Measurements from ENCODE around the gene NR2E1.
A peak's percentile ranks its signal among the peaks of the same experiment; 100 is the strongest.

The NR2E1 gene

DNA sequence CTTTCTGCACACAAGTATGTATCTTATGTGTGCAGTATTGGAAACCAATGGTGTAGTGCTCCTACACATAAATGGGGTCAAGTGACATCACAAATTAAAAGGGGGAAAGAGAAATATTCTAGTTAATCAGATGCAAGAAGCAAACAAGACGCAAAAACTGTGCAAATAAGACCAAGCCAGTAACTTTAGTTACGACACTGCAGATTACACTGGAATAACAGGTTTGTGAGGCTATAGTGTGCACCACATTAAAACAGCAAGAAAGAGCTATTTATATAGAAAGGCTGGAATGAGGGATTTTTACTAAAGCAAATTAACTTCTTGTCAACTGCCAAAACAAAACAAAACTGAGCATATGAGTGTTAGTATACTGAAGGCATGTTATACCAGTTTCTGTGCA lies 45.8 kb downstream of the NR2E1 start:
- ATAC-seq = no peak

DNA sequence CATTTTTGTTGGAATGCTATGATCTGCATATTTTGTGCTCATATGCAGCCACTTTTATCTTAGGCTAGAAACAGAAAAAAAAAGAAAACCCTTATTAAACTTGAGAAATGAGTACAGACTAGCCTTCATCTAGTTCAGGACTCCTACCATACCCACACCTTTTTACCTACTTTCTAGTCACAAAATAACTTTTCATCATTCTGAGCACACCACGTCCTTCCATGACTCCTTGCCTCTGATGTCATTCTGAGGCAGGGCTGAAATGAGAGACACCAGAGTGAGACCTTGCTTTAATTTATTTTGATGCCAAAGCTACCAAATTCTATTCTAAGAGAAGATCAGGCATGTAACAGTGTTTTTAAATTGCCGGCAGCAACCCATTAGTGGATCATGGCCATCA lies 56.2 kb downstream of the NR2E1 start:
- no peak for ATAC-seq

DNA sequence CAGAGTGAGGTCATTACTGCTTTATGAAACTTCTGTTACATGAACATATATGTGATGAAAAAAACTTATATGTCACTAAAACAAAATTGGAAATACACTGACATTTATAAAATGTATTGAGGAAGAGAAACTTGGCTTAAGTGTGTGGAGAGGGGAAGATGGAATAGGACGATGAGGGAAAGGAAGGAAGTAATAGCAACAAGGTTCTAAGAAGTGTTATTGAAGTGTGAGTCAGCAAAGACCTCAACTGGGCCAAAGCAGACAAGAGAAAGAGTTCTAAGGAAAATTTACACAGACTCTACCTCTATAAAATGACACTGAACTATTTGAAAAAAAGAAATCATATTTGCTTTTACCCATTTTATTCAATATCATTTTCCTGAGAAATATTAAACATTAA lies 56.7 kb downstream of the NR2E1 start:
- no peak for ATAC-seq

DNA sequence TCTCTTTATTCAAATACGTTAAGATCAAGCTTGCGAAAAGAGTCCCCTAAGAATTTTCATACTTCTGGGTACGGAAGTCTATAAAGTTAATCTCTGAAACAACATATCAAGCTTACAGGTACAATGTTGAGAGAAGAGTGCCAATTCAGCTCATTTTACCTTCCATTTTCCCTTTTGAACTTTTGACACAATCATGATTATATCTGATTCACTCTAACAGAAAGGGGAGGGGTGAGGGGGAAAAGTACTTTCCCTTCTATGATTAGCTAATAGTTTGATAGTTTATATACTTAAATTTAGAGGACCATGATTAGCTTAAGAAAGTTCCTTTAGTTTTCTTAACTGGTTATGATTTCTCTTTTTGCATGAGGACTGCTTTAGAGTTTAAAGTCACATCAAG lies 61.5 kb downstream of the NR2E1 start:
- peak in 1 of 2 donors; percentile 20 for ATAC-seq

DNA sequence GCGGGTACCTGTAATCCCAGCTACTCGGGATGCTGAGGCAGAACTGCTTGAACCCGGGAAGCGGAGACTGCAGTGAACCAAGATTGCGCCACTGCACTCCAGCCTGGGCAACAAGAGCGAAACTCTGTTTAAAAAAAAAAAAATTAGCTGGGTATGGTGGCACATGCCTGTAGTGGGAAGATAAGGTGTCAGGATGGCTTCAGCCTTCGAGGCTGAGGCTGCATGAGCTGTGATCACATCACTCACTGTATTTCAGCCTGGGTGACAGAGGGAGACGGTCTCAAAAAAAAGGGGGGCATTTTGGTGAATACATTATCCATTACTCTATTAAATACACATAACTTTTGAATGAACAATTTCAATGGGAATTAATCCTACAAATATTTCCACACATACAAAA lies 62.6 kb downstream of the NR2E1 start:
- no peak for ATAC-seq

DNA sequence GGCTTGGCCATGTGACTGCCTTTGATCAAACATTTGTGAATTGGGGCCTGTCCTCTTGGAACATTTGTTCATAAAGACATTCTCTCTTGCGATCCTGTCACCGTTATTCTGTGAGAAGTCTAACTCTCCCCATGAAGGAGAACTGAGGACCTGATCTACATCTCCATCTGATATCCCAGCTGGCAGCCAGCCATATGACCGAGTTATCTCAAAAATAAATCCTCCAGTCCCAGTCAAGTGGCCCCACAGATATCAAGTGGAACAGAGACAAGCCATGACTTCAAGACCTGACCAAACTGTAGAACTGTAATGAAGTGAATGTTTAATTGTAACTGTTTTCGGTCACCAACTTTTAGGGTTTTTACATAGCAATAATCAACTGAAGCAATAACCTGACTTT lies 69.3 kb downstream of the NR2E1 start:
- no peak for ATAC-seq

DNA sequence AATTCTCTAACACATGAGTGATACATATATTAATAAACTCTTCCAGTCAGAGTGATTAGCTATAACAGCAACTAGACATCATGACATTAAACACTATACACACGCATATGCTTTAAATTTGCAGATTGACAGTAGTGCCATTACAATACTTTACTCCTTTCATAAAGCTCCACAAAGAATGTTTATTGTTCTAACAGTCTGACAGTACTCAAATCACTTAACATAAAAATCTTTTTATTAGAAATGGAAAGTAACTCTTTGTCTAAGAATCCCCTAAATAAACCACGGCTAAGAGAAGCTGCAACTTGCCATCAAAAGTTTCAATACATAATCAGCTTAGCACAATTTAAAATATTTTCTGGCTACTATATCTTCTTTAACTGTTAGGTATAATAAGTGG lies 71.0 kb downstream of the NR2E1 start:
- ATAC-seq = no peak

DNA sequence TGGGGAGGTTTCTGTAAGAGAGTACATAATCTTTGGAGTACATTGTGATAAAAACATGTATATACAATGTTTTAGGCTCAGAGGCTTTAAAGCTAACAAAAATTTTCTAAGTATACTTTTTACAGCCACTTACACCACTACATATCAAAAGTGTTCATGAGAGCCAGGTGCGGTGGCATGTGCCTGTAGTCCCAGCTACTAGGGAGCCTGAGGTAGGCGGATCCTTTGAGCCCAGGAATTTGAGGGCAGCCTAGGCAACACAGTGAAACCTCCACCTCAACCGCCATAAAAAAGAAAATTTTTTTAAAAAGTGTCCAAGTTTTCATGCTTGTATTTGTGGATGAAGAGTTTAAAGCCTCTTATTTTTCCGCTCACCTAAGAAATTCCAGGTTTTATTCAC lies 72.5 kb downstream of the NR2E1 start:
- ATAC-seq = no peak
